ENCODE measurements around the gene COL12A1.

COL12A1 gene

GRCh38 chr6:75142721-75143120, 63.1 kb downstream of the COL12A1 start:
- no peak for DNase-seq (ENCODE audit: low spot score)

GRCh38 chr6:75135876-75136275, 70.0 kb downstream of the COL12A1 start:
- DNase-seq (ENCODE audit: low spot score), result no peak

- no peak for DNase-seq (ENCODE audit: low spot score)
Observed at GRCh38 chr6:75135450-75135849, 70.4 kb downstream of the COL12A1 start.

GRCh38 chr6:75130784-75131183, 75.1 kb downstream of the COL12A1 start:
- no peak for DNase-seq (ENCODE audit: low spot score)

GRCh38 chr6:75128878-75129570, 76.8 kb downstream of the COL12A1 start:
- no peak for DNase-seq (ENCODE audit: low spot score)

GRCh38 chr6:75126518-75126917, 79.3 kb downstream of the COL12A1 start:
- no peak for DNase-seq (ENCODE audit: low spot score)

- DNase-seq (ENCODE audit: low spot score), result no peak
Observed at GRCh38 chr6:75124983-75125382, 80.9 kb downstream of the COL12A1 start.

- DNase-seq (ENCODE audit: low spot score), result no peak
Observed at GRCh38 chr6:75124085-75124484, 81.8 kb downstream of the COL12A1 start.

GRCh38 chr6:75118925-75119515, 86.8 kb downstream of the COL12A1 start:
- DNase-seq (ENCODE audit: low spot score), result no peak

GRCh38 chr6:75117701-75118100, 88.2 kb downstream of the COL12A1 start:
- no peak for DNase-seq (ENCODE audit: low spot score)

- DNase-seq (ENCODE audit: low spot score), result no peak
Observed at GRCh38 chr6:75116946-75117345, 88.9 kb downstream of the COL12A1 start.

GRCh38 chr6:75115481-75115880, 90.4 kb downstream of the COL12A1 start:
- no peak for DNase-seq (ENCODE audit: low spot score)

- DNase-seq (ENCODE audit: low spot score), result no peak
Observed at GRCh38 chr6:75114806-75115205, 91.0 kb downstream of the COL12A1 start.

- DNase-seq (ENCODE audit: low spot score), result no peak
Observed at GRCh38 chr6:75114195-75114594, 91.7 kb downstream of the COL12A1 start.

GRCh38 chr6:75113446-75113845, 92.4 kb downstream of the COL12A1 start:
- no peak for DNase-seq (ENCODE audit: low spot score)

GRCh38 chr6:75109765-75110164, 96.1 kb downstream of the COL12A1 start:
- DNase-seq (ENCODE audit: low spot score), result no peak

GRCh38 chr6:75109022-75109421, 96.8 kb downstream of the COL12A1 start:
- no peak for DNase-seq (ENCODE audit: low spot score)

GRCh38 chr6:75108333-75108974, 97.4 kb downstream of the COL12A1 start:
- DNase-seq (ENCODE audit: low spot score), result no peak

GRCh38 chr6:75107913-75108312, 97.9 kb downstream of the COL12A1 start:
- DNase-seq (ENCODE audit: low spot score), result no peak

GRCh38 chr6:75106426-75106825, 99.4 kb downstream of the COL12A1 start:
- no peak for DNase-seq (ENCODE audit: low spot score)

GRCh38 chr6:75103431-75103830, 102.4 kb downstream of the COL12A1 start:
- DNase-seq (ENCODE audit: low spot score), result no peak

- DNase-seq (ENCODE audit: low spot score), result no peak
Observed at GRCh38 chr6:75102301-75102700, 103.6 kb downstream of the COL12A1 start.

GRCh38 chr6:75101896-75102295, 104.0 kb downstream of the COL12A1 start:
- no peak for DNase-seq (ENCODE audit: low spot score)

GRCh38 chr6:75098709-75099108, 107.1 kb downstream of the COL12A1 start:
- no peak for DNase-seq (ENCODE audit: low spot score)
